GM21723 (cell line): ENCODE results near the gene BPIFB6.

Source experiments
- ATAC-seq: cut with Tn5 transposase; IDR thresholded peaks from one replicate; pipeline ENCODE4 v1.9.1; 2021; ENCODE audit warnings: mild to moderate bottlenecking, moderate library complexity; ENCODE audit not compliant: unreplicated experiment

Gene BPIFB6

GRCh38 chr20:33082546-33082945 is 51.1 kb downstream of the BPIFB6 start:
- no peak for ATAC-seq

DNA sequence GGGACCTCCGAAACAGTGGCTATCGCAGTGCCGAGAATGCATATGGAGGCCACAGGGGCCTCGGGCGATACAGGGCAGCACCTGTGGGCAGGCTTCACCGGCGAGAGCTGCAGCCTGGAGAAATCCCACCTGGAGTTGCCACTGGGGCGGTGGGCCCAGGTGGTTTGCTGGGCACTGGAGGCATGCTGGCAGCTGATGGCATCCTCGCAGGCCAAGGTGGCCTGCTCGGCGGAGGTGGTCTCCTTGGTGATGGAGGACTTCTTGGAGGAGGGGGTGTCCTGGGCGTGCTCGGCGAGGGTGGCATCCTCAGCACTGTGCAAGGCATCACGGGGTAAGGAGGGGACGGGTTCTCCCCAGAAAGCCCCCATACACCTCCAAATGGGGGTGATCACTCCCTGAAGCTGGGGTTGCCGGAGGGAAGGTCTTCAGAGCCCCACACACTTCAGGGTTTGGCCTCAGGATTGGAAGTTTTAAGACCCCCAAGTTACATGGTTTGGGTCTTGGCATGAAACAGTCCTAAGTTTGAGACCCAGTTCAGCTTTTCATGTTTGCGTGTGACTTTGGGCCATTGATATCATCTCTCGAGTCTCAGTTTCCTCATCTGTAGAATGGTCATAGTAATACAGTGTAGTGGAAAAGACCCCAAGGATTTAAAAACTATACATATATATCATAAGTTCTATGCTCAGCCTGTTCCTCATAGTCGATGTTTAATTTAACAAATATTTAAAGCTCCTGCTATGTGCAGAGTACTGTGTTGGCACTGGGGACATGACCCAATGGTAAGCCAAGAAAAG is 52.3 kb downstream of the BPIFB6 start:
- ATAC-seq, result no peak

DNA sequence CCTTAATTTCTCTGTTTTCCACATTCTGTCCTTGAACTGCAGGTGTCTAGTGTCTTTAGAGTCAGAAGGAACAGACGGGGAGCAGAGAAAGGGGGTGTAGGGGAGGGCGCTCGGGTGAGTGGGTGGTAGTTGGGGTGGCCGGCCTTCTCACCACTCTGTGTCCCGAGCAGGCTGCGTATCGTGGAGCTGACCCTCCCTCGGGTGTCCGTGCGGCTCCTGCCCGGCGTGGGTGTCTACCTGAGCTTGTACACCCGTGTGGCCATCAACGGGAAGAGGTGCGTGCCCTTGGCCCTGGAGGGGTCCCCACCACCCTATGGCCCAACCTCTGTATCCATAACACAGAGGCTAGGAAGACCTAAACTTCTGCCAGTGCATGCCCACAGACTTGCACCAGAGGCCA is 53.3 kb downstream of the BPIFB6 start:
- no peak for ATAC-seq

GRCh38 chr20:33086052-33086722 is 54.7 kb downstream of the BPIFB6 start:
- ATAC-seq, result no peak

DNA sequence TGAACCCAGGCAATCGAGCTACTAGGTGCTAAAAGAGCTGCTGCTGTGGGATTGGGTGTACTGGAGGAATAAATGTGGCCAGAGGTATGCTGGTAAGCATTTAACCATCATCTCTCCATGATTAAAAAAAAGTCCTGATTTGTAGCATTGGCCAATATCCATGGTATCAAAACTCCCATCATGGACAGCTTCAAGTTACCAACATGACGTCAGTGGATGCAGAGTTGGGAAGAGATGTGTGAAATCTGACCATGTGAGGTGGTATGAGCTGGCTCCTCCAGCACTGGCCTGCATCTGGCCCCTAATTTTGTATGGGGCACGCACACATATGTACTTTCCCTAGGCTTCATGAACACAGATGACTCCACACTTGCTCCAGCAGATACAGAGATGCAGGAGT is 59.7 kb downstream of the BPIFB6 start:
- no peak for ATAC-seq

- no peak for ATAC-seq
Observed at GRCh38 chr20:33091693-33092092, 60.2 kb downstream of the BPIFB6 start.

DNA sequence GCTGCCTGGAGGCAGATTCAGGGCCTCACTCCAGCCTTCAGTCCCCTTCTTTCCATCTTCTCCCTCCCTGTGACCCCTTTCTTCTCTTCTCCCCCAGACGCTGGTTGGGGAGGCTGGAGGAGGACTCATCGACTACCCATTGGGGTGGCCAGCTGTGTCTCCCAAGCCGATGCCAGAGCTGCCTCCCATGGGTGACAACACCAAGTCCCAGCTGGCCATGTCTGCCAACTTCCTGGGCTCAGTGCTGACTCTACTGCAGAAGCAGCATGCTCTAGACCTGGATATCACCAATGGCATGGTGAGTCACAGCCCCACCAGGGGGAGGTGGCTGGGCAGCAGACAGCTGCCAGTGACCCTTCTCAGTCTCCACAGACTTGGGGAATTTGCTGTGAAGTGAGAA is 60.9 kb downstream of the BPIFB6 start:
- ATAC-seq, result no peak

DNA sequence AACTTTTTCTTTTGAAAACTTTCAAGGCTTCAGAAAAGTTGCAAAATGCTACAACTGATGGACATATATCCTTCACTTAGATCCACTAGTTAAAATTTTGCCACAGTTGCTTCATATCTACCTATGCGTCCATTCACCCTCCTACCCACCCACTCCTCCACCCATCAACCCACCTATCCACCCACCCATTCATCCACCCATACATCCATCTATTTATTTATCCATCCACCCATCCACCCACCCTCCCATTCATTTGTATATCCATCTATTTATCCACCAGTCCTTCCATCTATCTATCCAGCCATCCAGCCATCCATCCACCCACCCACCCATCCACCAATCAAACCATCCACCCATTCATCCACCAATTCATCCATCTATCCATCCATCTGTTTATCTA is 61.6 kb downstream of the BPIFB6 start:
- ATAC-seq, result no peak

- ATAC-seq, result no peak
Observed at GRCh38 chr20:33093582-33093981, 62.1 kb downstream of the BPIFB6 start.
